Kidney (tissue), 14 donors: ENCODE results near the gene STAT5B. TPM values are rescaled to one million over a fixed set of nuclear protein-coding genes. Genes with fewer than 3 reads are reported as not detected.
"Not testable (repeated sequence)": the region's sequence is repeated elsewhere in the genome, so short reads cannot be mapped to it uniquely, and the experiment has no call there.

Experiments
- DNase-seq, 5 donors: peaks; one replicate each; pipeline ENCODE4 v3.0.0-alpha.2; 2013 to 2020
- FAIRE-seq: peaks from 2 replicates; lab custom pipeline; 2012; peaks lifted over from hg19 to GRCh38; lab: Jason Lieb, UNC
- H3K27ac ChIP-seq, 2 donors: one replicate each; pipeline ENCODE4 v1.7.0; 2013; ENCODE audit warnings: low read depth in 2 of 2, low read length in 2 of 2, inconsistent platforms in 1 of 2
- H3K27me3 ChIP-seq: one replicate; pipeline ENCODE4 v1.7.1; 2013; ENCODE audit warnings: low read length, inconsistent platforms; ENCODE audit not compliant: control insufficient read depth, insufficient read depth
- H3K36me3 ChIP-seq, 3 donors: one replicate each; pipeline versions ENCODE4 v1.7.0 to v1.7.1; 2013; ENCODE audit warnings: low read length in 3 of 3, control low read depth in 1 of 3, inconsistent platforms in 1 of 3; ENCODE audit not compliant: insufficient read depth in 3 of 3, control insufficient read depth in 2 of 3
- H3K4me1 ChIP-seq, 3 donors: one replicate each; pipeline versions ENCODE4 v1.7.0 to v1.7.1; 2013; ENCODE audit warnings: low read length in 3 of 3, inconsistent platforms in 1 of 3, low read depth in 1 of 3; ENCODE audit not compliant: control insufficient read depth in 2 of 3, insufficient read depth in 2 of 3
- H3K4me3 ChIP-seq, 3 donors: one replicate each; pipeline versions ENCODE4 v1.7.0 to v1.8.1; 2013; ENCODE audit warnings: low read length in 3 of 3, control low read depth in 1 of 3, inconsistent platforms in 1 of 3
- H3K9ac ChIP-seq, 3 donors: one replicate each; pipeline versions ENCODE4 v1.7.0 to v1.7.1; 2013; ENCODE audit warnings: low read length in 3 of 3, control low read depth in 1 of 3, inconsistent platforms in 1 of 3
- H3K9me3 ChIP-seq, 3 donors: one replicate each; pipeline versions ENCODE4 v1.7.0 to v1.7.1; 2013; ENCODE audit warnings: low read length in 3 of 3, control low read depth in 1 of 3, inconsistent platforms in 1 of 3; ENCODE audit not compliant: control insufficient read depth in 2 of 3, insufficient read depth in 1 of 3
- intact Hi-C: fragments of 100-400 bp; cut with DNase I; formaldehyde crosslinking; loops from one replicate; pipeline ENCODE4 v1.11.1; 2022
- polyA plus RNA-seq: library from polyadenylated mRNA; stranded (reverse); fragments of 350-450 nt; fragmentation: Illumina TruSeq; extraction: RNeasy Lipid Tissue Mini Kit (QIAGEN cat#74804); gene quantifications from one replicate; pipeline ENCODE4 v1.2.3, GENCODE V29; 2014; ENCODE audit warnings: low read depth, low replicate concordance; ENCODE audit not compliant: insufficient read depth
- total RNA-seq: library from RNA; stranded (reverse); fragmentation: NEBNext Ultra II Directional; extraction: Animal tissue kit (Norgen Biotek cat#: 25700); gene quantifications from one replicate; pipeline ENCODE4 v1.2.1, GENCODE V29; 2021
- TF ChIP-seq, protein P1 (sequence below): IDR thresholded peaks from 3 replicates; pipeline ENCODE4 v1.5.1; 2012; ENCODE audit warnings: mild to moderate bottlenecking, moderate library complexity, borderline replicate concordance; ENCODE audit not compliant: insufficient read depth; ENCODE audit errors: extremely low read depth
- donor health status: control.
- donor health status: control.
- donor health status: control.
- donor health status: control.
- donor health status: control.
- donor health status: DM: yes; HTN: yes; CAD: no.
- donor health status: Normal renal cell carcinoma (clear cell type).

The STAT5B gene
- total and polyA plus RNA-seq, 2 donors from 2014 or later: 20.4 to 68.0 TPM

DNA sequence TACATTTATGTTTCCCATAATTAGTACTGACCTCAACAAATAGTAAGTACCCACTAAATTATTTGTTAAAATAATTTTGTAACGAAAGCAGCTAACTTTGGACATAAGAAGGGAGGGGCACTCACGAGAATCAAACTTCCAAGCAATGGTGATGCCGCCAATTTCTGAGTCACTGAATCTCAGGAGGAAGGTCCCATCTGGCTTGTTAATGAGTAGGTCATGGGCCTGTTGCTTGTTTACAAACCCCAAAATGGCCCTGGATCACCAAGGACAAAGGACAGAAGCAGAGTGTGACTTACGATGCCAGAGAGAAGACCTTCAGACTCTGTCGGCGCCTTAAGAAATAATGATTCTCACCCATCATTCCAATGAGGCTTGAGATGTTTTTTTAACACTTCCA, 66.1 kb downstream of the STAT5B start:
- no peak overlapping the region for H3K4me3 ChIP-seq
- FAIRE-seq: no peak
- no peak for DNase-seq
- H3K9me3 ChIP-seq: no peaks in the 10 kb centered on the region
- H3K4me1 ChIP-seq: peaks cover 0 to 12% (median 2%) of the 10 kb centered on the region in 3 donors
- H3K27me3 ChIP-seq: no peaks in the 10 kb centered on the region
- intact Hi-C loops: no loop called here
- TF ChIP-seq, protein P1, sequence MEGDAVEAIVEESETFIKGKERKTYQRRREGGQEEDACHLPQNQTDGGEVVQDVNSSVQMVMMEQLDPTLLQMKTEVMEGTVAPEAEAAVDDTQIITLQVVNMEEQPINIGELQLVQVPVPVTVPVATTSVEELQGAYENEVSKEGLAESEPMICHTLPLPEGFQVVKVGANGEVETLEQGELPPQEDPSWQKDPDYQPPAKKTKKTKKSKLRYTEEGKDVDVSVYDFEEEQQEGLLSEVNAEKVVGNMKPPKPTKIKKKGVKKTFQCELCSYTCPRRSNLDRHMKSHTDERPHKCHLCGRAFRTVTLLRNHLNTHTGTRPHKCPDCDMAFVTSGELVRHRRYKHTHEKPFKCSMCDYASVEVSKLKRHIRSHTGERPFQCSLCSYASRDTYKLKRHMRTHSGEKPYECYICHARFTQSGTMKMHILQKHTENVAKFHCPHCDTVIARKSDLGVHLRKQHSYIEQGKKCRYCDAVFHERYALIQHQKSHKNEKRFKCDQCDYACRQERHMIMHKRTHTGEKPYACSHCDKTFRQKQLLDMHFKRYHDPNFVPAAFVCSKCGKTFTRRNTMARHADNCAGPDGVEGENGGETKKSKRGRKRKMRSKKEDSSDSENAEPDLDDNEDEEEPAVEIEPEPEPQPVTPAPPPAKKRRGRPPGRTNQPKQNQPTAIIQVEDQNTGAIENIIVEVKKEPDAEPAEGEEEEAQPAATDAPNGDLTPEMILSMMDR: no peak
- H3K36me3 ChIP-seq: peaks cover 3 to 33% (median 15%) of the 10 kb centered on the region in 3 donors
- no peak overlapping the region for H3K9ac ChIP-seq
- no peak overlapping the region for H3K27ac ChIP-seq

DNA sequence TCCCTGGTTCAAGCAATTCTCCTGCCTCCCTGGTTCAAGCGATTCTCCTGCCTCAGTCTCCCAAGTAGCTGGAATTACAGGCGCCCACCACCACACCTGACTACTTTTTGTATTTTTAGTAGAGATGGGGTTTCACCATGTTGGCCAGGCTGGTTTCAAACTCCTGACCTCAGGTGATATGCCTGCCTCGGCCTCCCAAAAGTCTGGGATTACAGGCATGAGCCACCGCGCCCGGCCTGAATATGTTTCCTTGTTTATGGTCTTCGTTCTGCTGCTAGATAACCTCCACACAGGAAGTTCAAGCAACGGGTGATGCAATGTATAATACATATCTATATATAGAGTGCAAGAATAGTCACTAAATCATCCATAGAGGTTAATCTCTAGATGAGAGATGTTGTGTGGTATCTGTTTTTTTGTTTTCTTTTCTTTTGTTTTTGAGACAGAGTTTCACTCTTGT, 70.0 kb downstream of the STAT5B start:
- H3K4me3 ChIP-seq, H3K27me3 ChIP-seq, H3K9ac ChIP-seq, intact Hi-C loops, FAIRE-seq, H3K9me3 ChIP-seq, H3K27ac ChIP-seq, DNase-seq: not testable (repeated sequence)
- Histone ChIP-seq H3K36me3 (peaks cover 3 to 33% (median 17%) of the 10 kb centered on the region in 3 donors), H3K4me1 (peaks cover 0 to 20% (median 12%) of the 10 kb centered on the region in 3 donors)

DNA sequence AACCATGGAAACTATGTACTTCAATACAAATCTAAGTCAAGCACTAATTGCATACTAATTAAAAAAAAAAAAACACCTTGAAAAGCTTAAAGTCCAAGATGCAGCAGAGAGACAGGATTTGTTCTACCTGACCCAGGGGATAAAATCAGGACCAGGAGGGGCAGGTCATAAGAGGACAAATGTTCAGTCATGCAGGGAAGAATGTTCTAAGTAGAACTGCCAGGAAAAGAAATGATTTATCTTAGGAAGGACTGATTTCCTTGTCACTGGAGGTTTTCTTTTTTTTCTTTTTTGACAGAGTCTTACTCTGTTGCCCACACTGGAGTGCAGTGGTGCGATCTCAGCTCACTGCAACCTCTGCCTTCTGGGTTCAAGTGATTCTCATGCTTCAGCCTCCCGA, 72.8 kb downstream of the STAT5B start:
- Histone ChIP-seq H3K27me3 (no peaks in the 10 kb centered on the region), H3K4me1 (peaks cover 0 to 29% (median 20%) of the 10 kb centered on the region in 3 donors), H3K9ac (no peak overlapping the region), H3K4me3 (no peak overlapping the region), H3K9me3 (no peaks in the 10 kb centered on the region), H3K27ac (peak overlapping the region in 1 of 2 donors; percentile 80), H3K36me3 (peaks cover 3 to 19% (median 10%) of the 10 kb centered on the region in 3 donors)
- intact Hi-C loops: no loop called here
- DNase-seq (peak in 1 of 5 donors; percentile 26), FAIRE-seq (peak; percentile 52)
- TF ChIP-seq, protein P1: no peak

DNA sequence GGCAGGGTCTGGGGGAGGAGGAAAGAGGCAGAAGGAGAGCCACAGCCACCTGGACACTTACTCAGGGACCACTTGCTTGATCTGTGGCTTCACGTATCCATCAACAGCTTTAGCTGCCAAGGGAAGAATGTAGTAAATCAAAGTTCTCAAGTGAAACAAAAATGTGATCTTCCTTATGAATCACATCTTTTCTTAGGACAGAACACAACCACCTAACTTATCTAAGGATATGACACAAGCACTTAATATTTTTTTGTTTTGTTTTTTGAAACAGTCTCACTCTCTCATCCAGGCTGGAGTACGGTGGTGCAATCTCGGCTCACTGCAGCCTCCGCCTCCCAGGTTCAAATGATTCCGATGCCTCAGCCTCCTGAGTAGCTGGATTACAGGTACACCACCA, 73.5 kb downstream of the STAT5B start:
- no peak overlapping the region for H3K4me3 ChIP-seq
- DNase-seq (no peak), FAIRE-seq (no peak)
- no peak overlapping the region for H3K9ac ChIP-seq
- intact Hi-C loops: no loop called here
- TF ChIP-seq, protein P1: no peak
- H3K27ac ChIP-seq: peak overlapping the region; percentile 74 to 80
- H3K9me3 ChIP-seq: no peaks in the 10 kb centered on the region
- peaks cover 0 to 29% (median 20%) of the 10 kb centered on the region in 3 donors for H3K4me1 ChIP-seq
- H3K27me3 ChIP-seq: no peaks in the 10 kb centered on the region
- H3K36me3 ChIP-seq: peaks cover 3 to 19% (median 10%) of the 10 kb centered on the region in 3 donors
